Sigmoid colon (tissue), 4 donors: ENCODE results near the gene CCSER1.

Source experiments
- POLR2AphosphoS5 ChIP-seq, 4 donors: sonication (generic); formaldehyde crosslinking; IDR thresholded peaks; one replicate each; pipeline ENCODE4 v1.6.1; 2017; ENCODE audit warnings: antibody characterized with exemption in 4 of 4
- TF ChIP-seq, protein P1 (sequence below), 4 experiments: fragments of 450-650 bp in 3 of 4; fragments of 200-600 bp in 1 of 4; IDR thresholded peaks; one replicate each; pipeline ENCODE4 v1.5.1; 2016 to 2019; ENCODE audit warnings: antibody characterized with exemption in 4 of 4, mild to moderate bottlenecking in 3 of 4, moderate library complexity in 2 of 4

GRCh38 chr4:90219822-90220221, 92.6 kb downstream of the CCSER1 start:
- TF ChIP-seq, protein P1, sequence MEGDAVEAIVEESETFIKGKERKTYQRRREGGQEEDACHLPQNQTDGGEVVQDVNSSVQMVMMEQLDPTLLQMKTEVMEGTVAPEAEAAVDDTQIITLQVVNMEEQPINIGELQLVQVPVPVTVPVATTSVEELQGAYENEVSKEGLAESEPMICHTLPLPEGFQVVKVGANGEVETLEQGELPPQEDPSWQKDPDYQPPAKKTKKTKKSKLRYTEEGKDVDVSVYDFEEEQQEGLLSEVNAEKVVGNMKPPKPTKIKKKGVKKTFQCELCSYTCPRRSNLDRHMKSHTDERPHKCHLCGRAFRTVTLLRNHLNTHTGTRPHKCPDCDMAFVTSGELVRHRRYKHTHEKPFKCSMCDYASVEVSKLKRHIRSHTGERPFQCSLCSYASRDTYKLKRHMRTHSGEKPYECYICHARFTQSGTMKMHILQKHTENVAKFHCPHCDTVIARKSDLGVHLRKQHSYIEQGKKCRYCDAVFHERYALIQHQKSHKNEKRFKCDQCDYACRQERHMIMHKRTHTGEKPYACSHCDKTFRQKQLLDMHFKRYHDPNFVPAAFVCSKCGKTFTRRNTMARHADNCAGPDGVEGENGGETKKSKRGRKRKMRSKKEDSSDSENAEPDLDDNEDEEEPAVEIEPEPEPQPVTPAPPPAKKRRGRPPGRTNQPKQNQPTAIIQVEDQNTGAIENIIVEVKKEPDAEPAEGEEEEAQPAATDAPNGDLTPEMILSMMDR (IDR thresholded peaks at IDR 0.05): no peak
- TF ChIP-seq POLR2AphosphoS5 (IDR thresholded peaks at IDR 0.05): no peak
